Measurements from ENCODE around the gene CITED2.

The CITED2 gene

DNA sequence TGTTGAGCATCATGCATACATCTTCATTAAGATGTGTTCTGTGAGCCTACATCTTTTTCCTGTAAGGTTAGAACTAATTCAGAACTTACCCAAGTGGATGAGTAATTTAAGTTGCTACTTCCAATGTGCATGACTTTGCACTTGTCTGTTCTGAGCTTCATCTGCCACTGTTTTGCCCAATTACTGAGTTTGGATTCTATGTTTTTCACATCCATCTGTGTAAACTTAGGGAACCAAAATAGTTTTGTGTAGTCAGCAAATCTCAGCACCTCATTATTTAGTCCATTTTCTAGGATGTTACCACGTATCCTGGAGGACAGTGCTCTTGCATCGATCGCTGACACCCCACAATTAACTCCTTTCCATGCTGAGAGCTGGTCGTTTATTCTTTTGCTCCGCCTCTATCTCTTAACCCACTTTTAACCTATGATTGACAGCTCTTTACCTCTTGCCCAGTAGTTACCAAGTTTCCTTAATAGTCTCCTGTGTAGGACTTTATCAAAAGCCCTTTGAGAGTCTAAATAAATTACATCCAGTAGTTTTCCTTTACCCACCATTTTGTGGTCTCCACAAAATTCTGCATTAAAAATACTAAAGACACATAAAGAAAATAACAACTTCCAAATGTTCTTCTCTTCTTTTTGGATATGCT lies 44.2 kb upstream of the CITED2 start:
- TF ChIP-seq USF1 (IDR thresholded peaks at IDR 0.05) (no peak), CREB1 (IDR thresholded peaks at IDR 0.05; ENCODE audit: low read depth) (no peak), CEBPB (IDR thresholded peaks at IDR 0.05) (no peak), NFIC (IDR thresholded peaks at IDR 0.05) (no peak), ZBTB7A (IDR thresholded peaks at IDR 0.05; ENCODE audit: low read depth) (no peak), TEAD4 (IDR thresholded peaks at IDR 0.05) (no peak), RAD21 (IDR thresholded peaks at IDR 0.05; ENCODE audit: low read depth) (no peak), YY1 (IDR thresholded peaks at IDR 0.05; ENCODE audit: low read depth) (no peak), EGR1 (IDR thresholded peaks at IDR 0.05) (no peak), FOXM1 (IDR thresholded peaks at IDR 0.05; ENCODE audit: borderline replicate concordance, low read depth) (no peak)

DNA sequence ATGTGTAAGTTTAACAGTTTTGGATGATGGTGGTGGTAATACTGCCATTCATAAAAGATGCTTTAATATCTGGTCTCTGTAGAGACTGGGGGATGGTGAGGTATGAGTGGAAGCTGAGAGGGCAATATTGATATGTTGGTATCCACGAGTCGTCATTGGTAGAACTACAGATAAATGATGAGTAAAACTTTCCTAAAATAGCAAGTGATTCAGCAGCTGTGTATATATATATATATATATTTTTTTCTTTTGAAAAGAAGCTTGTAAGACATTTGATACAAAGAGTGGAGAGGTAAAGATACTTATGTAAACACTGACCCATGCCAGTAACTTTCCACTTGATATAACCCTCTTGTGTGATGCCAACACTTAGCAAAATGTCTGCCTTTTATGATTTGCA lies 41.7 kb upstream of the CITED2 start:
- no peak for TF ChIP-seq CEBPB (IDR thresholded peaks at IDR 0.05)
- no peak for TF ChIP-seq EP300 (IDR thresholded peaks at IDR 0.05; ENCODE audit: borderline replicate concordance)
- TF ChIP-seq TAF1 (IDR thresholded peaks at IDR 0.05; ENCODE audit: low read depth): no peak
- TF ChIP-seq MAX (IDR thresholded peaks at IDR 0.05): no peak
- no peak for TF ChIP-seq YY1 (IDR thresholded peaks at IDR 0.05; ENCODE audit: low read depth)
- TF ChIP-seq RAD21 (IDR thresholded peaks at IDR 0.05; ENCODE audit: low read depth): no peak
- TF ChIP-seq TEAD4 (IDR thresholded peaks at IDR 0.05): no peak
- TF ChIP-seq ZBTB7A (IDR thresholded peaks at IDR 0.05; ENCODE audit: low read depth): no peak
- no peak for TF ChIP-seq FOXM1 (IDR thresholded peaks at IDR 0.05; ENCODE audit: borderline replicate concordance, low read depth)

DNA sequence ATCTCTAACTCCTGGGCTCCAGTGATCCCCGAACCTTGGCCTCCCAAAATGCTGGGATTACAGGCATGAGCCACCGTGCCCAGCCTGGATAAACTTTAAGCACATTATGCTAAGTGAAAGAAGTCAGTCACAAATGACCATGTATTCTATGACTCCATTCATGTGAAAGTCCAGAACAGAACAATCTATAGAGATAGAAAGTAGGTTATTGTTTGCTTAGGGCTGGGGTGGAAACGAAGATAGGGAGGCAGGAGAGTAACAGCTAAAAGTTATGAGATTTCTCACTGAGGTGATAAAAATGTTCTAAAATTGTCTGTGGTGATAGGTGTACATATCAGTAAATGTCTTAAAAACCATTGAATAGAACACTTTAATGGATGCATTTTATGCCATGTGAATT lies 40.9 kb upstream of the CITED2 start:
- TF ChIP-seq CREB1 (IDR thresholded peaks at IDR 0.05; ENCODE audit: low read depth) (no peak), NFIC (IDR thresholded peaks at IDR 0.05) (no peak), YY1 (IDR thresholded peaks at IDR 0.05; ENCODE audit: low read depth) (no peak), RAD21 (IDR thresholded peaks at IDR 0.05; ENCODE audit: low read depth) (no peak), CEBPB (IDR thresholded peaks at IDR 0.05) (no peak), EGR1 (IDR thresholded peaks at IDR 0.05) (no peak), USF1 (IDR thresholded peaks at IDR 0.05) (no peak), EP300 (IDR thresholded peaks at IDR 0.05; ENCODE audit: borderline replicate concordance) (no peak), TAF1 (IDR thresholded peaks at IDR 0.05; ENCODE audit: low read depth) (no peak), ZBTB7A (IDR thresholded peaks at IDR 0.05; ENCODE audit: low read depth) (no peak), FOXM1 (IDR thresholded peaks at IDR 0.05; ENCODE audit: borderline replicate concordance, low read depth) (no peak), TEAD4 (IDR thresholded peaks at IDR 0.05) (no peak), TCF12 (IDR thresholded peaks at IDR 0.05; ENCODE audit: low read depth) (no peak)
- TF ChIP-seq, protein P1, sequence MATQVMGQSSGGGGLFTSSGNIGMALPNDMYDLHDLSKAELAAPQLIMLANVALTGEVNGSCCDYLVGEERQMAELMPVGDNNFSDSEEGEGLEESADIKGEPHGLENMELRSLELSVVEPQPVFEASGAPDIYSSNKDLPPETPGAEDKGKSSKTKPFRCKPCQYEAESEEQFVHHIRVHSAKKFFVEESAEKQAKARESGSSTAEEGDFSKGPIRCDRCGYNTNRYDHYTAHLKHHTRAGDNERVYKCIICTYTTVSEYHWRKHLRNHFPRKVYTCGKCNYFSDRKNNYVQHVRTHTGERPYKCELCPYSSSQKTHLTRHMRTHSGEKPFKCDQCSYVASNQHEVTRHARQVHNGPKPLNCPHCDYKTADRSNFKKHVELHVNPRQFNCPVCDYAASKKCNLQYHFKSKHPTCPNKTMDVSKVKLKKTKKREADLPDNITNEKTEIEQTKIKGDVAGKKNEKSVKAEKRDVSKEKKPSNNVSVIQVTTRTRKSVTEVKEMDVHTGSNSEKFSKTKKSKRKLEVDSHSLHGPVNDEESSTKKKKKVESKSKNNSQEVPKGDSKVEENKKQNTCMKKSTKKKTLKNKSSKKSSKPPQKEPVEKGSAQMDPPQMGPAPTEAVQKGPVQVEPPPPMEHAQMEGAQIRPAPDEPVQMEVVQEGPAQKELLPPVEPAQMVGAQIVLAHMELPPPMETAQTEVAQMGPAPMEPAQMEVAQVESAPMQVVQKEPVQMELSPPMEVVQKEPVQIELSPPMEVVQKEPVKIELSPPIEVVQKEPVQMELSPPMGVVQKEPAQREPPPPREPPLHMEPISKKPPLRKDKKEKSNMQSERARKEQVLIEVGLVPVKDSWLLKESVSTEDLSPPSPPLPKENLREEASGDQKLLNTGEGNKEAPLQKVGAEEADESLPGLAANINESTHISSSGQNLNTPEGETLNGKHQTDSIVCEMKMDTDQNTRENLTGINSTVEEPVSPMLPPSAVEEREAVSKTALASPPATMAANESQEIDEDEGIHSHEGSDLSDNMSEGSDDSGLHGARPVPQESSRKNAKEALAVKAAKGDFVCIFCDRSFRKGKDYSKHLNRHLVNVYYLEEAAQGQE (IDR thresholded peaks at IDR 0.05; ENCODE audit: low read depth): no peak

DNA sequence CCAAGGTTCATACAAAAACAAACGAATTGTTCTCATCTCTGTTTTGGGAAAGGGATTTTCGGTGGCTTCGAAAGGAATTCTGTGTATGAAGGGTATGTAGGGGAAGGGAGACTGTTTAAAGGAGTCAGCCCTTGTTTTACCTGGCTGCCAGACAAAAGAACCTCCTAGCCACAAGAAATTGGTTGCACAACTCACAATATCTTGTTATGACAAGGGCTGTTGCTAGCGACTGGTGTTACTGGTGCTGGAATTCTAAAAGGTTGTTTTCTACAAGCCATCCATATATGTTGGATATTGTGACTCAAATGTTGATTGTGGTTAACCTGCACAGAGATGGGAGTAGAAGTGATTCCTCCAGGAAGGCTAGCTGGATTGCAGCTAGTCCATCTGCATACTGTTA lies 34.6 kb upstream of the CITED2 start:
- TF ChIP-seq CEBPB (IDR thresholded peaks at IDR 0.05): no peak
- no peak for TF ChIP-seq TCF12 (IDR thresholded peaks at IDR 0.05; ENCODE audit: low read depth)
- no peak for TF ChIP-seq EP300 (IDR thresholded peaks at IDR 0.05; ENCODE audit: borderline replicate concordance)
- no peak for TF ChIP-seq YY1 (IDR thresholded peaks at IDR 0.05; ENCODE audit: low read depth)
- TF ChIP-seq EGR1 (IDR thresholded peaks at IDR 0.05): no peak

DNA sequence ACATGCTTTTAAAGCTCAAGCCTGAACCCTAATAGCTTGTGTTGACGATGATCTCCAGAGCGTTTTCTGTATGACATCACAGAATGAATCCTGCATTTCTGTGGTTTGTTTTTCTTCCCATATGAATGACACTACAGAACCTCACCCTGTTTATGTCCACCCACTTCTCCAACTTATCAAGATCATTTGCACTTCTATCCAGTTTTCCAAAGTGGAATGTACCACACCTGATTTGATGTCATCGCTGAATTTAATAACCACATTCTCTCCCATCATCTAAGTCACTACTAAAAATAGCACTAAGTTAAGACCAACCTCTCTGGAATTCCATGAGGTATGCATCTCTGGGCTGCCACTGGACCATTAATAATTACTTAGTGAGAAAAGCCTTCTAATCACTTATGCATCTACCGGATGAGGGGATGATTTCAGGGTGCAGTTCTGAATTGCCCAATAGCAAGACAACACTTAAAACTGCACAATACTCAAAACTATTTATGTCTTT lies 33.3 kb upstream of the CITED2 start:
- TF ChIP-seq TEAD4 (IDR thresholded peaks at IDR 0.05) (no peak), CEBPB (IDR thresholded peaks at IDR 0.05) (no peak), TAF1 (IDR thresholded peaks at IDR 0.05; ENCODE audit: low read depth) (no peak), RAD21 (IDR thresholded peaks at IDR 0.05; ENCODE audit: low read depth) (no peak), USF1 (IDR thresholded peaks at IDR 0.05) (no peak), CREB1 (IDR thresholded peaks at IDR 0.05; ENCODE audit: low read depth) (no peak), YY1 (IDR thresholded peaks at IDR 0.05; ENCODE audit: low read depth) (no peak), ZBTB7A (IDR thresholded peaks at IDR 0.05; ENCODE audit: low read depth) (no peak), EGR1 (IDR thresholded peaks at IDR 0.05) (no peak), FOXM1 (IDR thresholded peaks at IDR 0.05; ENCODE audit: borderline replicate concordance, low read depth) (no peak), NFIC (IDR thresholded peaks at IDR 0.05) (no peak), EP300 (IDR thresholded peaks at IDR 0.05; ENCODE audit: borderline replicate concordance) (no peak), MAX (IDR thresholded peaks at IDR 0.05) (no peak), TCF12 (IDR thresholded peaks at IDR 0.05; ENCODE audit: low read depth) (no peak)
- TF ChIP-seq, protein P1 (IDR thresholded peaks at IDR 0.05; ENCODE audit: low read depth): no peak

All from Ishikawa (cell line).